PFSK-1 (cell line): ENCODE data around the gene NAPG.

ENCODE experiments used
- FOXP2 ChIP-seq: optimal IDR thresholded peaks from 2 replicates; pipeline ENCODE3; 2011; ENCODE audit warnings: borderline replicate concordance, control low read depth, inconsistent platforms; ENCODE audit not compliant: insufficient read depth; ENCODE audit errors: extremely low read length, extremely low read depth
- POLR2AphosphoS5 ChIP-seq: IDR thresholded peaks from 2 replicates; pipeline ENCODE4 v1.6.1; 2012; ENCODE audit warnings: low read depth, mild to moderate bottlenecking, control low read depth, low read length, moderate library complexity
- REST ChIP-seq, 2 experiments: IDR thresholded peaks; 2 replicates each; pipeline versions ENCODE4 v1.6.1 to v1.8.0; 2011 to 2012; ENCODE audit warnings: low read depth in 2 of 2, low read length in 2 of 2, control low read depth in 1 of 2, inconsistent platforms in 1 of 2, mild to moderate bottlenecking in 1 of 2, moderate library complexity in 1 of 2; ENCODE audit not compliant: insufficient read depth in 1 of 2
- SIN3A ChIP-seq: IDR thresholded peaks from 2 replicates; pipeline ENCODE4 v1.6.1; 2012; ENCODE audit warnings: mild to moderate bottlenecking, low read length, moderate library complexity, borderline replicate concordance; ENCODE audit not compliant: insufficient read depth
- TAF1 ChIP-seq: IDR thresholded peaks from 2 replicates; pipeline ENCODE4 v1.6.1; 2012; ENCODE audit warnings: low read length, control low read depth, borderline replicate concordance; ENCODE audit not compliant: insufficient read depth

NAPG gene

GRCh38 chr18:10514082-10514481, 11.7 kb upstream of the NAPG start:
- TF ChIP-seq FOXP2 (no peak), TAF1 (no peak), REST (IDR thresholded peaks at IDR 0.05; ENCODE audit: insufficient read depth in 1 of 2, low read depth in 2 of 2, low read length in 2 of 2) (no peak), SIN3A (no peak), POLR2AphosphoS5 (no peak)

GRCh38 chr18:10514601-10515000, 11.2 kb upstream of the NAPG start:
- TF ChIP-seq TAF1 (no peak), REST (IDR thresholded peaks at IDR 0.05; ENCODE audit: insufficient read depth in 1 of 2, low read depth in 2 of 2, low read length in 2 of 2) (no peak), POLR2AphosphoS5 (no peak), SIN3A (no peak), FOXP2 (no peak)

- TF ChIP-seq SIN3A (no peak), POLR2AphosphoS5 (no peak), REST (IDR thresholded peaks at IDR 0.05; ENCODE audit: insufficient read depth in 1 of 2, low read depth in 2 of 2, low read length in 2 of 2) (no peak), TAF1 (no peak), FOXP2 (no peak)
Measured at GRCh38 chr18:10515456-10515855, 10.4 kb upstream of the NAPG start.

- no peak for TF ChIP-seq SIN3A
- TF ChIP-seq TAF1 = no peak
- no peak for TF ChIP-seq FOXP2
- no peak for TF ChIP-seq REST (IDR thresholded peaks at IDR 0.05; ENCODE audit: insufficient read depth in 1 of 2, low read depth in 2 of 2, low read length in 2 of 2)
- TF ChIP-seq POLR2AphosphoS5 = no peak
Measured at GRCh38 chr18:10516078-10516477, 9.7 kb upstream of the NAPG start.

- TF ChIP-seq SIN3A (no peak), TAF1 (no peak), FOXP2 (no peak), POLR2AphosphoS5 (no peak), REST (IDR thresholded peaks at IDR 0.05; ENCODE audit: insufficient read depth in 1 of 2, low read depth in 2 of 2, low read length in 2 of 2) (no peak)
Measured at GRCh38 chr18:10518595-10519255, 7.1 kb upstream of the NAPG start.
